ENCODE measurements around the gene MAP4K2. TPM values are rescaled to one million over a fixed set of nuclear protein-coding genes. Genes with fewer than 3 reads are reported as not detected.
A peak's percentile ranks its signal among the peaks of the same experiment; 100 is the strongest.

Gene MAP4K2
- total RNA-seq = 12.5 TPM
- polyA plus RNA-seq (ENCODE audit: insufficient read depth, low read depth, low replicate concordance) = 15.4 TPM
- long read RNA-seq, donor 1 = 0 reads
- long read RNA-seq, donor 2 = 0 reads
- long read RNA-seq, donor 3 = 0 reads
- long read RNA-seq, donor 4 = 0 reads
- long read RNA-seq, donor 5 = 0 reads
- long read RNA-seq, donor 6 = 0 reads
- long read RNA-seq, donor 7, full-length matches to known transcripts = 2 of 10 reads
- long read RNA-seq, donor 7, partial matches to known transcripts = 1 of 10 reads
- long read RNA-seq, donor 7, other reads (novel, unspliced or antisense) = 7 of 10 reads
- long read RNA-seq, donor 8 = 0 reads
- long read RNA-seq, donor 9 = 0 reads
- long read RNA-seq, donor 10 = 0 reads

- peaks cover 0 to 11% (median 6%) of the 10 kb centered on the region in 3 donors for H3K36me3 ChIP-seq (ENCODE audit: control insufficient read depth in 2 of 3, insufficient read depth in 3 of 3, low read length in 3 of 3)
- no peaks in the 10 kb centered on the region for H3K9me3 ChIP-seq (ENCODE audit: control insufficient read depth in 2 of 3, insufficient read depth in 1 of 3, low read length in 3 of 3)
- FAIRE-seq (no peak), DNase-seq (peak; percentile 88 to 96 (median 92))
- H3K4me3 ChIP-seq (ENCODE audit: low read length in 3 of 3) = peak within 1 kb of the TSS; percentile 59 to 75 (median 69)
- TF ChIP-seq CTCF (IDR thresholded peaks at IDR 0.05; ENCODE audit: borderline replicate concordance, extremely low read depth, insufficient read depth) = no peak
- H3K27ac ChIP-seq (ENCODE audit: low read depth in 2 of 2, low read length in 2 of 2) = peak within 1 kb of the TSS; percentile 80 to 84
- H3K4me1 ChIP-seq (ENCODE audit: control insufficient read depth in 2 of 3, insufficient read depth in 2 of 3, low read depth in 1 of 3, low read length in 3 of 3) = peaks cover 0 to 12% (median 9%) of the 10 kb centered on the region in 3 donors
- H3K9ac ChIP-seq (ENCODE audit: low read length in 3 of 3) = peak within 1 kb of the TSS; percentile 41 to 68 (median 45)
- intact Hi-C loops (cut with DNase I) = no loop called here
- H3K27me3 ChIP-seq (ENCODE audit: control insufficient read depth, insufficient read depth, low read length) = no peaks in the 10 kb centered on the region
Measured at GRCh38 chr11:64803158-64803845, at the start of gene MAP4K2. Gene MAP4K2, minus strand, starts transcription at chr11:64803214. Its CDS starts 65 bp downstream, at chr11:64803149.

DNA sequence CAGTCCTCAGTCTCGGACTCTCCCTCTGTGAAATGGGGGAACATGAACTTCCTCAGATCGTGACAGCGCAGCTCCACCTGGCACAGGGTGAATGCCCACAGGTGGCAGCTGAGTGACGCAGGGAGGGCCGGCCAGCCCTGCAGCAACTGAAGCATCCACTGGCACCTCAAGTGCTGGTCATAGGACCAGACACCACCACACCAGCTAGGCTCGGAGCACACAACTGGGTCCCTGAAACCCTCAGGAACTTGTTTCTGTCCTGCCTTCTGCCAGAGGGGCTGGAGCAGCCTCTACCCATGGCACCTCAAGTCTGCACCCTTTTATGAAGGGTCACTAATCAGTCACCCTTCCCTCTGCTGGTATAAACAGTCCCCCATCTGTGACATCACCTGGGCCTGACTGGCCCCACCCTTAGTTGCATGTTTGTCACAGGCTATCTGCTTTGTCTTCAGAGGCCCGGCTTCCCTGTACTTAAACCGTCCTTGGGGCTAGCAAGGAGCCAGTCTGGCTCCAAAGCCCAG is 48.9 kb upstream of the MAP4K2 start:
- no peak overlapping the region for H3K9ac ChIP-seq (ENCODE audit: low read length in 3 of 3)
- no peak overlapping the region for H3K4me3 ChIP-seq (ENCODE audit: low read length in 3 of 3)
- H3K36me3 ChIP-seq (ENCODE audit: control insufficient read depth in 2 of 3, insufficient read depth in 3 of 3, low read length in 3 of 3) = peaks cover 0 to 5% (median 0%) of the 10 kb centered on the region in 3 donors
- DNase-seq (peak in 1 of 5 donors; percentile 73), FAIRE-seq (no peak)
- intact Hi-C loops (cut with DNase I) = loop anchor here (5.0 kb wide), 1 partner anchor 40 kb away; no protein-coding TSS in a partner anchor
- H3K27me3 ChIP-seq (ENCODE audit: control insufficient read depth, insufficient read depth, low read length) = no peaks in the 10 kb centered on the region
- TF ChIP-seq CTCF (IDR thresholded peaks at IDR 0.05; ENCODE audit: borderline replicate concordance, extremely low read depth, insufficient read depth) = no peak
- no peak overlapping the region for H3K27ac ChIP-seq (ENCODE audit: low read depth in 2 of 2, low read length in 2 of 2)
- H3K4me1 ChIP-seq (ENCODE audit: control insufficient read depth in 2 of 3, insufficient read depth in 2 of 3, low read depth in 1 of 3, low read length in 3 of 3) = peaks cover 0 to 30% (median 5%) of the 10 kb centered on the region in 3 donors
- H3K9me3 ChIP-seq (ENCODE audit: control insufficient read depth in 2 of 3, insufficient read depth in 1 of 3, low read length in 3 of 3) = no peaks in the 10 kb centered on the region

GRCh38 chr11:64850979-64851567 is 48.1 kb upstream of the MAP4K2 start:
- FAIRE-seq (no peak), DNase-seq (peak in 1 of 5 donors; percentile 80)
- H3K9me3 ChIP-seq (ENCODE audit: control insufficient read depth in 2 of 3, insufficient read depth in 1 of 3, low read length in 3 of 3) = no peaks in the 10 kb centered on the region
- TF ChIP-seq CTCF (IDR thresholded peaks at IDR 0.05; ENCODE audit: borderline replicate concordance, extremely low read depth, insufficient read depth) = no peak
- intact Hi-C loops (cut with DNase I) = loop anchor here (5.0 kb wide), 1 partner anchor 41 kb away; no protein-coding TSS in a partner anchor
- no peak overlapping the region for H3K27ac ChIP-seq (ENCODE audit: low read depth in 2 of 2, low read length in 2 of 2)
- H3K36me3 ChIP-seq (ENCODE audit: control insufficient read depth in 2 of 3, insufficient read depth in 3 of 3, low read length in 3 of 3) = peaks cover 0 to 2% (median 0%) of the 10 kb centered on the region in 3 donors
- peaks cover 0 to 27% (median 5%) of the 10 kb centered on the region in 3 donors for H3K4me1 ChIP-seq (ENCODE audit: control insufficient read depth in 2 of 3, insufficient read depth in 2 of 3, low read depth in 1 of 3, low read length in 3 of 3)
- H3K27me3 ChIP-seq (ENCODE audit: control insufficient read depth, insufficient read depth, low read length) = no peaks in the 10 kb centered on the region
- no peak overlapping the region for H3K9ac ChIP-seq (ENCODE audit: low read length in 3 of 3)
- no peak overlapping the region for H3K4me3 ChIP-seq (ENCODE audit: low read length in 3 of 3)

All from kidney (tissue), 22 donors.